GM18907 (cell line): ENCODE measurements around the gene DONSON.

ENCODE experiments used
- ATAC-seq: cut with Tn5 transposase; IDR thresholded peaks from one replicate; pipeline ENCODE4 v1.9.1; 2021; ENCODE audit warnings: mild to moderate bottlenecking, moderate library complexity; ENCODE audit not compliant: unreplicated experiment

Gene DONSON

GRCh38 chr21:33566514-33566913, 22.0 kb downstream of the DONSON start:
- no peak for ATAC-seq

- no peak for ATAC-seq
Observed at GRCh38 chr21:33562389-33562788, 26.1 kb downstream of the DONSON start.

GRCh38 chr21:33561373-33561772, 27.1 kb downstream of the DONSON start:
- ATAC-seq = no peak

- no peak for ATAC-seq
Observed at GRCh38 chr21:33560965-33561364, 27.5 kb downstream of the DONSON start.

- no peak for ATAC-seq
Observed at GRCh38 chr21:33559813-33560212, 28.7 kb downstream of the DONSON start.

- ATAC-seq = no peak
Observed at GRCh38 chr21:33558777-33559421, 29.6 kb downstream of the DONSON start.

- ATAC-seq = no peak
Observed at GRCh38 chr21:33557447-33557846, 31.0 kb downstream of the DONSON start.

GRCh38 chr21:33554982-33555344, 33.5 kb downstream of the DONSON start:
- no peak for ATAC-seq

GRCh38 chr21:33554236-33554981, 34.1 kb downstream of the DONSON start:
- ATAC-seq = no peak

GRCh38 chr21:33552999-33553598, 35.4 kb downstream of the DONSON start:
- ATAC-seq = no peak

- no peak for ATAC-seq
Observed at GRCh38 chr21:33552093-33552998, 36.1 kb downstream of the DONSON start.

GRCh38 chr21:33551664-33552063, 36.8 kb downstream of the DONSON start:
- no peak for ATAC-seq

GRCh38 chr21:33550772-33551660, 37.5 kb downstream of the DONSON start:
- ATAC-seq = no peak

- ATAC-seq = no peak
Observed at GRCh38 chr21:33549848-33550771, 38.4 kb downstream of the DONSON start.

- ATAC-seq = no peak
Observed at GRCh38 chr21:33546086-33546485, 42.4 kb downstream of the DONSON start.

- ATAC-seq = no peak
Observed at GRCh38 chr21:33544451-33545195, 43.9 kb downstream of the DONSON start.

GRCh38 chr21:33543505-33544129, 44.9 kb downstream of the DONSON start:
- ATAC-seq = peak; percentile 5
